ENCODE results near the gene EPHA6.

The EPHA6 gene

DNA sequence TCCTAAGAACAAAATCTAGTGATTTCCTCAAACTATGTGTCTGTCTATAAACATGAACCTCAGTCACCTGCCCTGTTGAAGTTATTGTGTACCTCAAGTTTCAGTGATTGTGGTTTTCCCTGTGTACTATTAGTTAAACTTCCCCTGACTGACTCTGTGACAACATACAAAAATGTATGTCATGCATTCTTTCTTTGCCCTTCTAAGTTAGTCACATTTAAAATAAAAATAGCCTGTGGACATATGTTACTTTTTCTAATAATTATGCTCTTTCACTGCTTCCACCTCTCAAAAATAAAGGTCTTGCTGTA is 29.8 kb downstream of the EPHA6 start:
- no peak for DNase-seq (ENCODE audit: low read depth)
- H3K4me3 ChIP-seq (ENCODE audit: low read depth, low read length), result no peak overlapping the region
- no peak for TF ChIP-seq CTCF (IDR thresholded peaks at IDR 0.05; ENCODE audit: insufficient read depth, low read depth, low read length, missing control alignments)

- no peak overlapping the region for H3K4me3 ChIP-seq (ENCODE audit: low read depth, low read length)
- DNase-seq (ENCODE audit: low read depth), result no peak
- TF ChIP-seq CTCF (IDR thresholded peaks at IDR 0.05; ENCODE audit: insufficient read depth, low read depth, low read length, missing control alignments), result no peak
Measured at GRCh38 chr3:96852849-96853248, 38.5 kb downstream of the EPHA6 start.

DNA sequence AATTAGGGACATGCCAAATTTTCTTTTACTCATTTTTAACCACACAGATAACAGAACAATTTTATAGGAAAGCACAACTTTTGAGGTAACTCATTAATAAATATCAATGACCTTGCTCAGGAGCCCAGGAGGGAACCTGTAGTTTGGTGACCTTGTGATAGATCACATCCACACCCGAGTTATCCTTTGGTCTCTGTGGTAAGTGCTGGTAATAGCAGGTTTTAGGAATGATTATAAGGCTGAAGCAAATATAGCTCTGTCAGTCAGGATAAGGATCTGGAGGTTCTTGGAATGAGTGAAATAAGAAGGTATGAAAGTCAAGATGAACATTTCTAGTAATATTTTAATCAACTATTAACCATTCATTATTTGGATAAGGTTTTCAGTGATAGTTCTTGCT is 46.5 kb downstream of the EPHA6 start:
- no peak for TF ChIP-seq CTCF (IDR thresholded peaks at IDR 0.05; ENCODE audit: insufficient read depth, low read depth, low read length, missing control alignments)
- no peak overlapping the region for H3K4me3 ChIP-seq (ENCODE audit: low read depth, low read length)
- no peak for DNase-seq (ENCODE audit: low read depth)

- peak; percentile 55 for DNase-seq (ENCODE audit: low read depth)
- TF ChIP-seq CTCF (IDR thresholded peaks at IDR 0.05; ENCODE audit: insufficient read depth, low read depth, low read length, missing control alignments), result peak; percentile 60
- no peak overlapping the region for H3K4me3 ChIP-seq (ENCODE audit: low read depth, low read length)
Measured at GRCh38 chr3:96863129-96863740, 48.8 kb downstream of the EPHA6 start.

GRCh38 chr3:96865605-96866004 is 51.2 kb downstream of the EPHA6 start:
- DNase-seq (ENCODE audit: low read depth), result no peak
- no peak for TF ChIP-seq CTCF (IDR thresholded peaks at IDR 0.05; ENCODE audit: insufficient read depth, low read depth, low read length, missing control alignments)
- no peak overlapping the region for H3K4me3 ChIP-seq (ENCODE audit: low read depth, low read length)

DNA sequence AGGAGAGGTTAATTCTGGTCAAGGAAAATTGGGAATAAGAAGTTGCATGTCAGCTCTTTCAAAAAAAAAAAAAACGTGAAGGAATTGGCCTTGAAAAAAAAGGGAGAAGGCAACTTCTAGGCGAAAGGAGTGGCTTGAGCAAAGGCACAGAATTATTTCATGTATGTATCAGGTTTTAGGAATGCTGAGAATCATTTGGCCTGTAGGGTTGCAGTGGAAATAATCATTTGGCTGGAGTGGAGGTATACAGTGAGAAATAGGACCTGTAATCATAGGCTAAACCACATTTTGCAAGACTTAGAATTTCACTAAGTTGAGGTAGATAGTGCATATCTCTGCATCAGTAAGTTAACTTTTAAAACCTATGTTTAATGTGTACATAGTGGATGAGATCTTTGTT is 54.9 kb downstream of the EPHA6 start:
- no peak for TF ChIP-seq CTCF (IDR thresholded peaks at IDR 0.05; ENCODE audit: insufficient read depth, low read depth, low read length, missing control alignments)
- H3K4me3 ChIP-seq (ENCODE audit: low read depth, low read length), result no peak overlapping the region
- DNase-seq (ENCODE audit: low read depth), result no peak

GRCh38 chr3:96877510-96877909 is 63.1 kb downstream of the EPHA6 start:
- DNase-seq (ENCODE audit: low read depth), result no peak
- H3K4me3 ChIP-seq (ENCODE audit: low read depth, low read length), result no peak overlapping the region
- TF ChIP-seq CTCF (IDR thresholded peaks at IDR 0.05; ENCODE audit: insufficient read depth, low read depth, low read length, missing control alignments), result no peak

Data from GM12865 (cell line).